ENCODE measurements around the gene ONECUT1. TPM values are rescaled to one million over a fixed set of nuclear protein-coding genes. Genes with fewer than 3 reads are reported as not detected.

ONECUT1 gene
- total RNA-seq, 1 donor from 2014 or later, result 48.9 TPM

GRCh38 chr15:52785672-52786406 is 4.3 kb downstream of the ONECUT1 start:
- Mint-ChIP-seq H3K4me1 (ENCODE audit: low read depth, unreplicated experiment) (peaks cover 31% of the 10 kb centered on the region), H3K27me3 (ENCODE audit: unreplicated experiment) (peaks cover 21% of the 10 kb centered on the region), H3K27ac (ENCODE audit: unreplicated experiment) (peak overlapping the region; percentile 90), H3K36me3 (ENCODE audit: unreplicated experiment) (no peaks in the 10 kb centered on the region), H3K4me3 (ENCODE audit: unreplicated experiment) (peak overlapping the region; percentile 94), H3K9me3 (ENCODE audit: unreplicated experiment) (peaks cover 33% of the 10 kb centered on the region)
- TF ChIP-seq CTCF (IDR thresholded peaks at IDR 0.05; ENCODE audit: partially characterized antibody, unreplicated experiment), result no peak
- peak; percentile 52 for DNase-seq

- peaks cover 20% of the 10 kb centered on the region for H3K27me3 Mint-ChIP-seq (ENCODE audit: unreplicated experiment)
- peaks cover 38% of the 10 kb centered on the region for H3K4me1 Mint-ChIP-seq (ENCODE audit: low read depth, unreplicated experiment)
- peak overlapping the region; percentile 90 for H3K27ac Mint-ChIP-seq (ENCODE audit: unreplicated experiment)
These were observed 5.1 kb downstream of the ONECUT1 start for GRCh38 chr15:52784799-52785671.

GRCh38 chr15:52783929-52784798 is 6.0 kb downstream of the ONECUT1 start:
- peaks cover 40% of the 10 kb centered on the region for H3K4me1 Mint-ChIP-seq (ENCODE audit: low read depth, unreplicated experiment)
- H3K27ac Mint-ChIP-seq (ENCODE audit: unreplicated experiment), result peak overlapping the region; percentile 83

More at GRCh38 chr15:52784799-52785671, 5.1 kb downstream of the ONECUT1 start:
- TF ChIP-seq CTCF (IDR thresholded peaks at IDR 0.05; ENCODE audit: partially characterized antibody, unreplicated experiment), result no peak
- DNase-seq, result peak; percentile 77
- Mint-ChIP-seq H3K9me3 (ENCODE audit: unreplicated experiment) (peaks cover 35% of the 10 kb centered on the region), H3K4me3 (ENCODE audit: unreplicated experiment) (peak overlapping the region; percentile 94), H3K36me3 (ENCODE audit: unreplicated experiment) (no peaks in the 10 kb centered on the region)

GRCh38 chr15:52783191-52783829 is 6.8 kb downstream of the ONECUT1 start:
- no peaks in the 10 kb centered on the region for H3K36me3 Mint-ChIP-seq (ENCODE audit: unreplicated experiment)
- H3K27me3 Mint-ChIP-seq (ENCODE audit: unreplicated experiment), result peaks cover 15% of the 10 kb centered on the region
- peaks cover 42% of the 10 kb centered on the region for H3K4me1 Mint-ChIP-seq (ENCODE audit: low read depth, unreplicated experiment)
- peak overlapping the region; percentile 83 for H3K27ac Mint-ChIP-seq (ENCODE audit: unreplicated experiment)
- H3K4me3 Mint-ChIP-seq (ENCODE audit: unreplicated experiment), result peak overlapping the region; percentile 87
- TF ChIP-seq CTCF (IDR thresholded peaks at IDR 0.05; ENCODE audit: partially characterized antibody, unreplicated experiment), result no peak
- DNase-seq, result no peak
- H3K9me3 Mint-ChIP-seq (ENCODE audit: unreplicated experiment), result peaks cover 26% of the 10 kb centered on the region

More at GRCh38 chr15:52783929-52784798, 6.0 kb downstream of the ONECUT1 start:
- peaks cover 17% of the 10 kb centered on the region for H3K27me3 Mint-ChIP-seq (ENCODE audit: unreplicated experiment)
- DNase-seq, result peak; percentile 90
- H3K4me3 Mint-ChIP-seq (ENCODE audit: unreplicated experiment), result peak overlapping the region; percentile 87
- peak; percentile 88 for TF ChIP-seq CTCF (IDR thresholded peaks at IDR 0.05; ENCODE audit: partially characterized antibody, unreplicated experiment)
- no peaks in the 10 kb centered on the region for H3K36me3 Mint-ChIP-seq (ENCODE audit: unreplicated experiment)
- H3K9me3 Mint-ChIP-seq (ENCODE audit: unreplicated experiment), result peaks cover 31% of the 10 kb centered on the region

All from glutamatergic neuron (in vitro differentiated cells).